ENCODE data around the gene E2F4. TPM values are rescaled to one million over a fixed set of nuclear protein-coding genes. Genes with fewer than 3 reads are reported as not detected.
A peak's percentile ranks its signal among the peaks of the same experiment; 100 is the strongest.

E2F4 gene
- total and polyA plus RNA-seq, 2 of the 13 experiments (the other 11 are each of a cell fraction or from before 2014, with no cell fraction given) = 84.8 to 91.2 TPM

GRCh38 chr16:67150047-67150832, 41.7 kb upstream of the E2F4 start (continued):
- TF ChIP-seq ZNF318 (CRISPR knock-in tag; IDR thresholded peaks at IDR 0.05) = no peak
- no peak for TF ChIP-seq KLF15 (CRISPR knock-in tag; IDR thresholded peaks at IDR 0.05; ENCODE audit: borderline replicate concordance)
- TF ChIP-seq ZNF737 (CRISPR knock-in tag; IDR thresholded peaks at IDR 0.05; ENCODE audit: borderline replicate concordance) = no peak
- TF ChIP-seq RCOR2 (CRISPR knock-in tag; IDR thresholded peaks at IDR 0.05) = no peak
- TF ChIP-seq HNRNPK (IDR thresholded peaks at IDR 0.05; ENCODE audit: low read depth, low read length, poor library complexity, severe bottlenecking) = peak; percentile 79
- 0 out of 2 replicates have a peak, but pooled peaks have one; percentile 2 for TF ChIP-seq ZNF7 (CRISPR knock-in tag; IDR thresholded peaks at IDR 0.05)
- peak; percentile 55; the same call in 1 of the 2 replicates for TF ChIP-seq KLF12 (CRISPR knock-in tag; IDR thresholded peaks at IDR 0.05; ENCODE audit: borderline replicate concordance)
- TF ChIP-seq ZNF446 (CRISPR knock-in tag; IDR thresholded peaks at IDR 0.05) = peak; percentile 71; the same call in 1 of the 2 replicates
- TF ChIP-seq ZMYM4 (CRISPR knock-in tag; IDR thresholded peaks at IDR 0.05) = 0 out of 2 replicates have a peak, but pooled peaks have one; percentile 19
- no peak for TF ChIP-seq BCLAF1 (IDR thresholded peaks at IDR 0.05)
- no peak for TF ChIP-seq NCOR1 (IDR thresholded peaks at IDR 0.05; ENCODE audit: borderline replicate concordance, low read length)
